GM18507 (cell line): Measurements from ENCODE around the gene HTR4.

Experiments
- DNase-seq: peaks from one replicate; pipeline ENCODE4 v3.0.0; 2011; ENCODE audit warnings: low read depth; ENCODE audit not compliant: insufficient read length; ENCODE audit errors: extremely low spot score
- FAIRE-seq: peaks from 2 replicates; lab custom pipeline; 2011; peaks lifted over from hg19 to GRCh38; lab: Jason Lieb, UNC

HTR4 gene

GRCh38 chr5:148666353-148666752, 12.0 kb upstream of the HTR4 start:
- DNase-seq, result no peak
- FAIRE-seq, result no peak

- no peak for DNase-seq
- FAIRE-seq, result no peak
Observed at GRCh38 chr5:148665431-148665830, 11.1 kb upstream of the HTR4 start.

- DNase-seq (no peak), FAIRE-seq (no peak)
Observed at GRCh38 chr5:148663509-148663908, 9.2 kb upstream of the HTR4 start.

GRCh38 chr5:148660346-148660660, 6.0 kb upstream of the HTR4 start:
- FAIRE-seq, result no peak
- no peak for DNase-seq

- FAIRE-seq, result no peak
- DNase-seq, result no peak
Observed at GRCh38 chr5:148659641-148660345, 5.5 kb upstream of the HTR4 start.

GRCh38 chr5:148653291-148653835, 964 bp downstream of the HTR4 start:
- DNase-seq (no peak), FAIRE-seq (no peak)

GRCh38 chr5:148651528-148651927, 2.8 kb downstream of the HTR4 start:
- DNase-seq (no peak), FAIRE-seq (no peak)

GRCh38 chr5:148645527-148645926, 8.8 kb downstream of the HTR4 start:
- DNase-seq, result no peak
- FAIRE-seq, result no peak

- DNase-seq (no peak), FAIRE-seq (no peak)
Observed at GRCh38 chr5:148641735-148642134, 12.6 kb downstream of the HTR4 start.

- DNase-seq (no peak), FAIRE-seq (no peak)
Observed at GRCh38 chr5:148640471-148640870, 13.9 kb downstream of the HTR4 start.

- FAIRE-seq (no peak), DNase-seq (no peak)
Observed at GRCh38 chr5:148639081-148639480, 15.2 kb downstream of the HTR4 start.

- DNase-seq, result no peak
- no peak for FAIRE-seq
Observed at GRCh38 chr5:148636353-148636752, 18.0 kb downstream of the HTR4 start.

- FAIRE-seq, result no peak
- DNase-seq, result no peak
Observed at GRCh38 chr5:148635321-148636083, 18.8 kb downstream of the HTR4 start.

- no peak for FAIRE-seq
Observed at GRCh38 chr5:148633067-148633377, 21.3 kb downstream of the HTR4 start.

GRCh38 chr5:148632255-148633066, 21.9 kb downstream of the HTR4 start:
- no peak for DNase-seq

More at GRCh38 chr5:148633067-148633377, 21.3 kb downstream of the HTR4 start:
- no peak for DNase-seq

GRCh38 chr5:148626986-148627385, 27.3 kb downstream of the HTR4 start:
- DNase-seq (no peak), FAIRE-seq (no peak)

More at GRCh38 chr5:148632255-148633066, 21.9 kb downstream of the HTR4 start:
- FAIRE-seq, result no peak

- no peak for FAIRE-seq
- DNase-seq, result no peak
Observed at GRCh38 chr5:148626081-148626613, 28.2 kb downstream of the HTR4 start.

- DNase-seq (no peak), FAIRE-seq (no peak)
Observed at GRCh38 chr5:148625250-148625649, 29.1 kb downstream of the HTR4 start.

GRCh38 chr5:148623741-148624140, 30.6 kb downstream of the HTR4 start:
- FAIRE-seq (no peak), DNase-seq (no peak)

GRCh38 chr5:148623101-148623500, 31.2 kb downstream of the HTR4 start:
- DNase-seq (no peak), FAIRE-seq (no peak)
